Neural progenitor cell (in vitro differentiated cells): ENCODE measurements around the gene TRPM7. TPM values are rescaled to one million over a fixed set of nuclear protein-coding genes. Genes with fewer than 3 reads are reported as not detected.

Experiments
- DNase-seq: peaks from one replicate; pipeline ENCODE4 v3.0.0-alpha.2; 2016; ENCODE audit warnings: low spot score
- H2AFZ ChIP-seq: fragments of 200-600 bp; sonication (generic); replicated peaks from 2 replicates; pipeline ENCODE4 v1.6.1; 2016; ENCODE audit warnings: antibody characterized with exemption
- H3F3A ChIP-seq: fragments of 200-600 bp; sonication (generic); 2 replicates; pipeline ENCODE4 v1.6.1; 2016; ENCODE audit warnings: antibody characterized with exemption, low read depth
- H3K27ac ChIP-seq: fragments of 200-600 bp; sonication (generic); 2 replicates; pipeline ENCODE4 v1.5.1; 2016; ENCODE audit warnings: mild to moderate bottlenecking
- H3K27me3 ChIP-seq: fragments of 200-600 bp; sonication (generic); 2 replicates; pipeline ENCODE4 v1.6.1; 2016; ENCODE audit warnings: mild to moderate bottlenecking, moderate library complexity
- H3K36me3 ChIP-seq: fragments of 200-600 bp; sonication (generic); 2 replicates; pipeline ENCODE4 v1.5.1; 2016
- H3K4me1 ChIP-seq: fragments of 200-600 bp; sonication (generic); 2 replicates; pipeline ENCODE4 v1.6.1; 2016; ENCODE audit warnings: mixed run types
- H3K4me2 ChIP-seq: fragments of 200-600 bp; sonication (generic); 2 replicates; pipeline ENCODE4 v1.6.1; 2016
- H3K4me3 ChIP-seq: fragments of 200-600 bp; sonication (generic); 2 replicates; pipeline ENCODE4 v1.5.1; 2016
- H3K79me2 ChIP-seq: fragments of 200-600 bp; sonication (generic); 2 replicates; pipeline ENCODE4 v1.6.1; 2016; ENCODE audit warnings: low read depth
- H3K9ac ChIP-seq: fragments of 200-600 bp; sonication (generic); 2 replicates; pipeline ENCODE4 v1.6.1; 2016
- H3K9me3 ChIP-seq: fragments of 200-600 bp; sonication (generic); 2 replicates; pipeline ENCODE4 v1.5.1; 2016; ENCODE audit warnings: low read depth
- H4K20me1 ChIP-seq: fragments of 200-600 bp; sonication (generic); 2 replicates; pipeline ENCODE4 v1.6.1; 2016; ENCODE audit warnings: low read depth
- H3K27ac Mint-ChIP-seq: 3 replicates; pipeline ENCODE4 v1.8.0; 2021; ENCODE audit warnings: mixed read lengths
- H3K27me3 Mint-ChIP-seq: 2 replicates; pipeline ENCODE4 v1.8.0; 2022; ENCODE audit warnings: low read depth, mild to moderate bottlenecking, inconsistent platforms, moderate library complexity, mixed read lengths; ENCODE audit not compliant: insufficient read depth
- H3K36me3 Mint-ChIP-seq: 3 replicates; pipeline ENCODE4 v1.8.0; 2021; ENCODE audit warnings: mixed read lengths
- H3K4me1 Mint-ChIP-seq: 3 replicates; pipeline ENCODE4 v1.8.0; 2021; ENCODE audit warnings: mixed read lengths
- H3K4me3 Mint-ChIP-seq: 3 replicates; pipeline ENCODE4 v1.8.0; 2021; ENCODE audit warnings: mild to moderate bottlenecking, moderate library complexity, mixed read lengths
- H3K9me3 Mint-ChIP-seq: 3 replicates; pipeline ENCODE4 v1.8.0; 2020; ENCODE audit warnings: mixed read lengths
- CTCF ChIP-seq: fragments of 200-600 bp; sonication (generic); IDR thresholded peaks from 2 replicates; pipeline ENCODE4 v1.5.1; 2017; ENCODE audit warnings: antibody characterized with exemption, mild to moderate bottlenecking
- EZH2 ChIP-seq: fragments of 200-600 bp; sonication (generic); IDR thresholded peaks from 2 replicates; pipeline ENCODE4 v1.6.1; 2017; ENCODE audit warnings: antibody characterized with exemption, mild to moderate bottlenecking, moderate library complexity
- EZH2phosphoT487 ChIP-seq: fragments of 200-600 bp; sonication (generic); IDR thresholded peaks from 2 replicates; pipeline ENCODE4 v1.6.1; 2017; ENCODE audit warnings: antibody characterized with exemption
- total RNA-seq: library from RNA; depleted of rRNA; stranded (reverse); fragments of >200 nt; gene quantifications from 2 replicates; pipeline ENCODE4 v1.2.3, GENCODE V29; 2015; ENCODE audit warnings: low replicate concordance

TRPM7 gene
- total RNA-seq, 1 donor from 2014 or later: 62.3 TPM

GRCh38 chr15:50718700-50719125 lies 32.1 kb upstream of the TRPM7 start:
- no peak overlapping the region for H2AFZ ChIP-seq
- peaks cover 16% of the 10 kb centered on the region for H3K36me3 Mint-ChIP-seq
- H3K27me3 ChIP-seq: no peaks in the 10 kb centered on the region
- no peak overlapping the region for H3K9ac ChIP-seq
- no peak overlapping the region for H3K27ac Mint-ChIP-seq
- H3K27me3 Mint-ChIP-seq: no peaks in the 10 kb centered on the region
- H3F3A ChIP-seq: no peaks in the 10 kb centered on the region
- TF ChIP-seq EZH2phosphoT487: no peak
- TF ChIP-seq EZH2: no peak
- TF ChIP-seq CTCF: no peak
- H3K4me1 Mint-ChIP-seq: no peaks in the 10 kb centered on the region
- H3K4me3 Mint-ChIP-seq: no peak overlapping the region
- no peaks in the 10 kb centered on the region for H3K9me3 ChIP-seq
- H3K4me2 ChIP-seq: no peak overlapping the region
- H3K79me2 ChIP-seq: no peaks in the 10 kb centered on the region
- H3K36me3 ChIP-seq: no peaks in the 10 kb centered on the region
- no peaks in the 10 kb centered on the region for H3K9me3 Mint-ChIP-seq
- DNase-seq: no peak
- no peaks in the 10 kb centered on the region for H4K20me1 ChIP-seq
- no peak overlapping the region for H3K27ac ChIP-seq
- no peaks in the 10 kb centered on the region for H3K4me1 ChIP-seq
- H3K4me3 ChIP-seq: no peak overlapping the region

- no peaks in the 10 kb centered on the region for H4K20me1 ChIP-seq
- no peaks in the 10 kb centered on the region for H3K79me2 ChIP-seq
- H3K27me3 ChIP-seq: no peaks in the 10 kb centered on the region
- Mint-ChIP-seq H3K4me3 (no peak overlapping the region), H3K27me3 (no peaks in the 10 kb centered on the region), H3K36me3 (peaks cover 3% of the 10 kb centered on the region), H3K27ac (no peak overlapping the region), H3K9me3 (no peaks in the 10 kb centered on the region), H3K4me1 (no peaks in the 10 kb centered on the region)
- no peaks in the 10 kb centered on the region for H3F3A ChIP-seq
- no peaks in the 10 kb centered on the region for H3K4me1 ChIP-seq
- H3K9ac ChIP-seq: no peak overlapping the region
- H3K4me3 ChIP-seq: no peak overlapping the region
- TF ChIP-seq CTCF: no peak
- no peak for TF ChIP-seq EZH2phosphoT487
- no peak for TF ChIP-seq EZH2
- no peak overlapping the region for H3K4me2 ChIP-seq
- no peaks in the 10 kb centered on the region for H3K9me3 ChIP-seq
- H2AFZ ChIP-seq: no peak overlapping the region
- H3K27ac ChIP-seq: no peak overlapping the region
- H3K36me3 ChIP-seq: no peaks in the 10 kb centered on the region
- DNase-seq: no peak
These were observed 25.4 kb upstream of the TRPM7 start for GRCh38 chr15:50712018-50712417.

GRCh38 chr15:50710585-50710984 lies 24.0 kb upstream of the TRPM7 start:
- H3K4me2 ChIP-seq: no peak overlapping the region
- no peak overlapping the region for H3K4me3 Mint-ChIP-seq
- no peaks in the 10 kb centered on the region for H3K4me1 Mint-ChIP-seq
- H3K27ac ChIP-seq: no peak overlapping the region
- H3K9me3 Mint-ChIP-seq: no peaks in the 10 kb centered on the region
- H3K36me3 ChIP-seq: no peaks in the 10 kb centered on the region
- H3K27ac Mint-ChIP-seq: no peak overlapping the region
- no peaks in the 10 kb centered on the region for H3K4me1 ChIP-seq
- H3K4me3 ChIP-seq: no peak overlapping the region
- no peaks in the 10 kb centered on the region for H4K20me1 ChIP-seq
- no peaks in the 10 kb centered on the region for H3K79me2 ChIP-seq
- no peak for DNase-seq
- no peak overlapping the region for H3K9ac ChIP-seq
- no peaks in the 10 kb centered on the region for H3K9me3 ChIP-seq
- no peaks in the 10 kb centered on the region for H3K27me3 ChIP-seq
- no peak overlapping the region for H2AFZ ChIP-seq
- TF ChIP-seq CTCF (no peak), EZH2phosphoT487 (no peak), EZH2 (no peak)
- H3K27me3 Mint-ChIP-seq: no peaks in the 10 kb centered on the region
- H3K36me3 Mint-ChIP-seq: peaks cover 5% of the 10 kb centered on the region
- H3F3A ChIP-seq: no peaks in the 10 kb centered on the region
